Activated CD4-positive, CD25-positive, alpha-beta regulatory T cell (primary cell): ENCODE data around the gene NKD2.
"Not testable (repeated sequence)": the region's sequence is repeated elsewhere in the genome, so short reads cannot be mapped to it uniquely, and the experiment has no call there.

Experiments used
- DNase-seq, 4 experiments: peaks; one replicate each; lab custom pipeline; 2025; lab: John Stamatoyannopoulos, UW

Gene NKD2

GRCh38 chr5:1000831-1001230 lies 7.8 kb upstream of the NKD2 start:
- DNase-seq: not testable (repeated sequence)

GRCh38 chr5:1001406-1002270 lies 7.0 kb upstream of the NKD2 start:
- no peak for DNase-seq

- DNase-seq: no peak
Observed at GRCh38 chr5:1002271-1002546, 6.4 kb upstream of the NKD2 start.

DNA sequence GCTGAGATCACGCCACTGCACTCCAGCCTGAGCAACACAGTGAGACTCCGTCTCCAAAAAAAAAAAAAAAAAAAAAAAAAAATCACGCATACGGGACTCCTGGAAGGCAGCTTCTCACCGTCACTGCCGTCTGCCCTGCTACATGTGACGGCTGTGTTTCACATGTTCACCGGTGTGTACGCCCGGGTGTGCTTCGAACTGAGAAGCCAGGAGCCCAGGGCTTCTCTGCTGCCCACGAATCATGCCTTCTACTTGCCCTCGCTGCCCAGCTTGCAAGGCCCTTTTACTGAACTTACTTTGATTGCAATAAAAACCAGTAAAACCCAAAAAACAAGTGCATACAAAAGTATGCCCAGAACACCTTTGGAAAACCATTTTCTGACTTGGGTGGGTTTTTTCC lies 5.8 kb upstream of the NKD2 start:
- DNase-seq: no peak

GRCh38 chr5:1003296-1003937 lies 5.2 kb upstream of the NKD2 start:
- no peak for DNase-seq

- no peak for DNase-seq
Observed at GRCh38 chr5:1004461-1005248, 3.9 kb upstream of the NKD2 start.

- DNase-seq: no peak
Observed at GRCh38 chr5:1005249-1005851, 3.3 kb upstream of the NKD2 start.

DNA sequence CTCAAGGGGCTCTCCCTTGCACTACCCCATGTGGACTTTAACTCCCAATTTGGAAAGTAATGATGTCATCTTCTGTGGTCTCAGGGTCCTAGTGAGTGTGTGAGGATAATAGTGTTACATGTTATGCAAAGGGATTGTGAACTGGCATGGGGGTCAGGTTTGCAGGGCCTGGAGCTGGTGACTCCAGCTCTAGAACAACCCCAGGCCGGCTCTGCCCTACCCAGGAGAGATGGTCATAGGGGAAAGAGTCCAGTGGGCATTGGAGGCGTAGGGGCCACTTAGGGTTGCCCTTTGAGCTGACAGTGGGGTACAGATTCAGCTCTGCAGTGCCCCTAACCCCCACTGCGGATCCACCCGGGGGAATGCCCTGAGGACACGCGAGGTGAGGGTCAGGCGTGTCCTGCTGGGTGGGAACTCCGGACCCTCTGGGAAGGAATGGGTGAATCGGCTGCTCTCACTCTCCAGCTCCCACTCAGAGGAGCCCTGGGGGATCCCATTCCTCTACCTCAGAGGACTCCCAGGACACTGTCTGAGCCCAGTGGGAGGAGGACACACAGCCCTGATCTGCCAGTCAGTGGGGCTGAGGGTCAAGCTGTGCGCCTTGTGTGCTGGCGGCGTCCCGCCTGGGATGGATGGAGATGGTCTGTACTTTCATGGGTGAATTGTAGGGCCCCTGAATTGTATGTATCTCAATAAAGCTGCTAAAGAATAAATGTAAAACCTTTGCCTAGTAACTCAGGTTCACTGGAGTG lies 2.5 kb upstream of the NKD2 start:
- DNase-seq: no peak

- no peak for DNase-seq
Observed at GRCh38 chr5:1006656-1007071, 1.9 kb upstream of the NKD2 start.

DNA sequence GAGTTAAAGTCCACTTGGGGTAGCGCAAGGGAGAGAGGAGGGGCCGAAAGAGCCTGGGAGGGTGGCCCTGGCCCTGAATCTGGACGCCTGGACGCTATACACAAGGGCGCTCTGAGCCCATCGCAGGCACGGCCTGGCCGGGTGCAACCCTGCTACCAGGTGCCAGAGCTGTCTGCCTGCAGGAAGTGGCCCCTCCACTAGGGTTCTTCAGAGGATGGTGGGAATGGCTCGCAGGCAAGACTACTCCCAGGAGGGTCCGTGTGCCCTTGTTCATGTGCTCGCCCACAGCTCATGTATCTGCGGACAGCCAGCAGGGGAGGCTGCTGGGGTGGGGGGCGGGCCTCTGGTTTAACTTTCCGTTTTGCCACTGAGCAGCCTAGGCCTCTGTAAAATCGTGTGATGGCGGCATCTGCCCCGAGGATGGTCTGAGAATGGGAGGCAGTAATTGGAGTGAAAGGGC lies 1.4 kb upstream of the NKD2 start:
- DNase-seq: no peak

- DNase-seq: no peak
Observed at GRCh38 chr5:1007681-1008450, 736 bp upstream of the NKD2 start.

- no peak for DNase-seq
Observed at GRCh38 chr5:1009359-1010180, 968 bp downstream of the NKD2 start.

DNA sequence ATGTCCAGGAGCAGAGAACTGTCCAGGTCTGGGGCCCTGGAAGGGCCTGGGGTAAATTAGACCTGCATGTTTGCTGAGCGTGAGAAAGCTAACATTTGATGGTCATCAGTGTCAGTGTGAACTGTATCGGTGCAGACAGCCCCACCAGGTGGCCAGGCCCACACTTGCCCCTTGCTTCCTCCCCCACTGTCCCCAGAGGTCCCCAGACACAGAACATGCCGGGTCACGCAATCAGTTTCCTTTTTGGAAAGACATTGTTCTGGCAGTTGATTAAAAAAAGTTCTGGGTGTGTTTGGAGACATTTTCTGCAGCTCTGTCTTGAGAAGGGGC lies 1.5 kb downstream of the NKD2 start:
- no peak for DNase-seq

DNA sequence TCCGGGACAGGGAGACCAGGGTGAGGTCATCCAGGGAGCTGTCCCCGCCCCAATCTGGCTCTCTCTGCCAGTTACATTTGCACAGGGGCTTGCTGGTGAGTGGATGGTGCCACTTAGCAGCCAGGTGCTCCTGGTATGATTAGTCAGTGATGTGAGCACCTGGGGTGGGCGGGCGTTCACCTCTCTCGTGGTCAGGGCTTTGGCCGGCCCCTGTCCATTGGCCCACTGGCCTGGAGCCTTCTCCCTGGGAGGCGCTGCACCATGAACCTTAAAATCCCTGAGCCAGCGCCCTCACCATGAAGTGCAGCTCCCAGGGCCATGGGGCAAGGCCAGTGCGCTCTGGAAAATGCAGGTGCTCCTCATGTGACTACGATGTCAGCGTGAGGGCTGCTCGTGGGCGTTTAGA lies 2.0 kb downstream of the NKD2 start:
- no peak for DNase-seq

DNA sequence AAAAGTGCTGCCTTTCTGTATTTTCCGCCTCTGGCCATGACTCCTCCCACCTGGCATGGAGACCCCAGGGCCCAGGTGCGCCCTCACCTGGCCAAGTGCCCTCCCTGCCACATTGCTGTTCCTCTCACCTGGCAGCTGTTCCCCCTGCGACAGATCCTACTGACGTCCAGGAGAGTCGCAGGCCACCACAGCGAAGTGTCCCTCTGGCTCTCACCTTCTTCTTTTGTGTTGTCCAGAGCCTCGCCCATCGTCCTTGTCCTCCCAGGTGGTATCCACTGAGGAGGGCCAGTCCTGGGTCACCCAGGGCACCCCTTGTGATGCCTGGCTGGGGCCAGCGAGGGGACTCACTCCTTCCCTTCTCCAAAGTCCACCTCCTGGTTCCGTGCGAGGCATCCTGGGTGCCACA lies 2.6 kb downstream of the NKD2 start:
- DNase-seq: no peak

DNA sequence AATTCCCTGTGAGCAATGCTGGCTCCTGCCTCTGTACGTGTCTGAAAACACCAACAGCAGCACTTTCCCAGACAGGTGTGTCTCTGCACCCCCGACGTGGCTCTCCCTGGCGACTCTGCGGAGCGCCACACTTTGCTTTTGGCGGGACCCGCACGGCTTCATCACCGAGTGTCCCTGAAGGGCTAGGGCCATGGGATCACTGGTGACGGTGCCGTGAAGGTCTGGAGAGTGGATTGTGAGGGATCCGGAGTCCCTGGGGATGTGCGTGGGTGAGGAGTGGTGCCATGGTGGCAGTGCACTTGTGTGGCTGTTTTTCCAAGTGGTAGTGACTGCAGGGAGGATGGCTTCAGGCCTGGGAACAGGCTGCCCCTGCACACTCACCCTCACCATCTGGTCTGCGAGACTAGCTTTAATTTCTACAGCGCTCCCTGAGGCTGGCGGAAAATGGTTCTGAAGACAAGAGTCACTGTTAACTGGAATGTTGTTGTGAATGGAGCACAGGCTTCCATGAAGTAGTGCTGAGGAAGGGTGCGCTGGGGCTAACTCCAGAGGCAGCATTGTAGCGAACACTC lies 3.2 kb downstream of the NKD2 start:
- DNase-seq: no peak

- DNase-seq: no peak
Observed at GRCh38 chr5:1012313-1012841, 3.8 kb downstream of the NKD2 start.

- DNase-seq: no peak
Observed at GRCh38 chr5:1012900-1013237, 4.3 kb downstream of the NKD2 start.

GRCh38 chr5:1013238-1013947 lies 4.8 kb downstream of the NKD2 start:
- no peak for DNase-seq
